GM19438 (cell line): ENCODE results near the gene MCRIP2.
A peak's percentile ranks its signal among the peaks of the same experiment; 100 is the strongest.
"Not testable (repeated sequence)": the region's sequence is repeated elsewhere in the genome, so short reads cannot be mapped to it uniquely, and the experiment has no call there.

Source experiments
- ATAC-seq: cut with Tn5 transposase; IDR thresholded peaks from one replicate; pipeline ENCODE4 v1.9.1; 2021; ENCODE audit warnings: low read depth; ENCODE audit not compliant: unreplicated experiment

The MCRIP2 gene

GRCh38 chr16:678858-679813 lies 37.5 kb downstream of the MCRIP2 start:
- ATAC-seq: no peak

- peak; percentile 37 for ATAC-seq
Measured at GRCh38 chr16:679814-680624, 38.4 kb downstream of the MCRIP2 start, which contains the start of gene STUB1. STUB1 (plus strand) TSS chr16:680410; CDS start chr16:680526, 116 bp downstream.

- no peak for ATAC-seq
Measured at GRCh38 chr16:680625-680945, 39.0 kb downstream of the MCRIP2 start.

- no peak for ATAC-seq
Measured at GRCh38 chr16:680967-681745, 39.5 kb downstream of the MCRIP2 start.

GRCh38 chr16:681746-682427 lies 40.3 kb downstream of the MCRIP2 start:
- no peak for ATAC-seq

- ATAC-seq: no peak
Measured at GRCh38 chr16:682493-683395, 41.1 kb downstream of the MCRIP2 start.

GRCh38 chr16:683396-684070 lies 41.9 kb downstream of the MCRIP2 start:
- no peak for ATAC-seq

- ATAC-seq: peak; percentile 60
Measured at GRCh38 chr16:684071-684794, 42.6 kb downstream of the MCRIP2 start, which contains the start of gene JMJD8. JMJD8 (minus strand) TSS chr16:684334; CDS start chr16:684319, 15 bp downstream.

- ATAC-seq: no peak
Measured at GRCh38 chr16:684961-685696, 43.5 kb downstream of the MCRIP2 start.

GRCh38 chr16:685967-686366 lies 44.3 kb downstream of the MCRIP2 start:
- no peak for ATAC-seq

- ATAC-seq: no peak
Measured at GRCh38 chr16:686459-687260, 45.0 kb downstream of the MCRIP2 start.

GRCh38 chr16:687499-687898 lies 45.9 kb downstream of the MCRIP2 start:
- ATAC-seq: no peak

GRCh38 chr16:689175-689897 lies 47.7 kb downstream of the MCRIP2 start:
- ATAC-seq: no peak

- not testable (repeated sequence) for ATAC-seq
Measured at GRCh38 chr16:691242-691641, 49.6 kb downstream of the MCRIP2 start.

- no peak for ATAC-seq
Measured at GRCh38 chr16:692356-693108, 50.9 kb downstream of the MCRIP2 start.
